Uterus (tissue), 4 donors: ENCODE results near the gene CDH8. TPM values are rescaled to one million over a fixed set of nuclear protein-coding genes. Genes with fewer than 3 reads are reported as not detected.

Source experiments
- DNase-seq, 2 donors: peaks; one replicate each; pipeline ENCODE4 v3.0.0-alpha.2; 2019 to 2020
- H3K27ac ChIP-seq, 2 donors: fragments of 200-600 bp; sonication (generic); 1 replicate in 1 of 2; 2 replicates in 1 of 2; pipeline ENCODE4 v1.5.1; 2016 to 2018
- H3K27me3 ChIP-seq, 2 donors: fragments of 200-600 bp; sonication (generic); one replicate each; pipeline ENCODE4 v1.5.1; 2018 to 2019; ENCODE audit warnings: control low read depth in 1 of 2
- H3K36me3 ChIP-seq, 2 donors: fragments of 200-600 bp; sonication (generic); one replicate each; pipeline ENCODE4 v1.5.1; 2019; ENCODE audit warnings: control low read depth in 1 of 2
- H3K4me1 ChIP-seq, 2 donors: fragments of 200-600 bp; sonication (generic); one replicate each; pipeline ENCODE4 v1.5.1; 2018 to 2019; ENCODE audit warnings: control low read depth in 1 of 2
- H3K4me3 ChIP-seq, 2 donors: fragments of 200-600 bp; sonication (generic); 1 replicate in 1 of 2; 2 replicates in 1 of 2; pipeline ENCODE4 v1.5.1; 2018 to 2019; ENCODE audit warnings: mild to moderate bottlenecking in 1 of 2
- H3K9me3 ChIP-seq, 2 donors: fragments of 200-600 bp; sonication (generic); one replicate each; pipeline ENCODE4 v1.5.1; 2019; ENCODE audit warnings: control low read depth in 1 of 2
- CTCF ChIP-seq, 4 experiments: fragments of 200-600 bp in 2 of 4; fragments of 450-650 bp in 2 of 4; sonication (generic) in 2 of 4; IDR thresholded peaks; one replicate each; pipeline ENCODE4 v1.5.1; 2016 to 2019; ENCODE audit warnings: antibody characterized with exemption in 4 of 4, mild to moderate bottlenecking in 2 of 4, moderate library complexity in 1 of 4
- POLR2A ChIP-seq, 2 donors: fragments of 450-650 bp; IDR thresholded peaks; one replicate each; pipeline ENCODE4 v1.6.1; 2016; ENCODE audit warnings: antibody characterized with exemption in 2 of 2, mild to moderate bottlenecking in 1 of 2, moderate library complexity in 1 of 2
- intact Hi-C: fragments of 100-400 bp; cut with DNase I; formaldehyde crosslinking; loops from one replicate; pipeline ENCODE4 v1.15.1; 2023; ENCODE audit warnings: low total_unique reads
- total RNA-seq, 4 donors: library from RNA; depleted of rRNA in 3 of 4; stranded (reverse); fragments of >200 nt in 3 of 4; gene quantifications; one replicate each; pipeline versions ENCODE4 v1.1.0 to v1.2.4, GENCODE V29; 2014 to 2023
- donor health status: DM: yes; HTN: yes; CAD: no.

CDH8 gene
- total RNA-seq, 4 donors from 2014 or later, result 2.0 to 6.0 TPM; not detected in 2

- no peaks in the 10 kb centered on the region for H3K4me1 ChIP-seq
- no peaks in the 10 kb centered on the region for H3K36me3 ChIP-seq
- no peaks in the 10 kb centered on the region for H3K9me3 ChIP-seq
- intact Hi-C loops, result no loop called here
- no peak for DNase-seq
- peaks cover 0 to 4% of the 10 kb centered on the region in 2 donors for H3K27me3 ChIP-seq
- no peak overlapping the region for H3K4me3 ChIP-seq
- no peak overlapping the region for H3K27ac ChIP-seq
- TF ChIP-seq CTCF (IDR thresholded peaks at IDR 0.05) (no peak), POLR2A (IDR thresholded peaks at IDR 0.05) (no peak)
These were observed 204.8 kb downstream of the CDH8 start for GRCh38 chr16:61831351-61831917.

GRCh38 chr16:61829631-61830030 lies 206.6 kb downstream of the CDH8 start:
- no peaks in the 10 kb centered on the region for H3K9me3 ChIP-seq
- H3K27me3 ChIP-seq, result peaks cover 0 to 4% of the 10 kb centered on the region in 2 donors
- H3K4me3 ChIP-seq, result no peak overlapping the region
- no peak for DNase-seq
- intact Hi-C loops, result no loop called here
- H3K36me3 ChIP-seq, result no peaks in the 10 kb centered on the region
- H3K27ac ChIP-seq, result no peak overlapping the region
- H3K4me1 ChIP-seq, result no peaks in the 10 kb centered on the region
- no peak for TF ChIP-seq CTCF (IDR thresholded peaks at IDR 0.05)
- no peak for TF ChIP-seq POLR2A (IDR thresholded peaks at IDR 0.05)

GRCh38 chr16:61823326-61823725 lies 212.9 kb downstream of the CDH8 start:
- TF ChIP-seq POLR2A (IDR thresholded peaks at IDR 0.05) (no peak), CTCF (IDR thresholded peaks at IDR 0.05) (no peak)
- H3K36me3 ChIP-seq, result no peaks in the 10 kb centered on the region
- H3K27ac ChIP-seq, result no peak overlapping the region

GRCh38 chr16:61820820-61821219 lies 215.4 kb downstream of the CDH8 start:
- TF ChIP-seq CTCF (IDR thresholded peaks at IDR 0.05) (no peak), POLR2A (IDR thresholded peaks at IDR 0.05) (no peak)
- no peaks in the 10 kb centered on the region for H3K9me3 ChIP-seq

More at GRCh38 chr16:61823326-61823725, 212.9 kb downstream of the CDH8 start:
- Histone ChIP-seq H3K4me1 (no peaks in the 10 kb centered on the region), H3K4me3 (no peak overlapping the region), H3K27me3 (no peaks in the 10 kb centered on the region), H3K9me3 (no peaks in the 10 kb centered on the region)
- intact Hi-C loops, result no loop called here
- no peak for DNase-seq

GRCh38 chr16:61820398-61820797 lies 215.8 kb downstream of the CDH8 start:
- no peak for DNase-seq
- H3K36me3 ChIP-seq, result no peaks in the 10 kb centered on the region
- no peak overlapping the region for H3K27ac ChIP-seq
- no peaks in the 10 kb centered on the region for H3K9me3 ChIP-seq
- no peaks in the 10 kb centered on the region for H3K27me3 ChIP-seq
- no peak overlapping the region for H3K4me3 ChIP-seq
- no peaks in the 10 kb centered on the region for H3K4me1 ChIP-seq
- no peak for TF ChIP-seq POLR2A (IDR thresholded peaks at IDR 0.05)
- TF ChIP-seq CTCF (IDR thresholded peaks at IDR 0.05), result no peak
- intact Hi-C loops, result no loop called here

More at GRCh38 chr16:61820820-61821219, 215.4 kb downstream of the CDH8 start:
- Histone ChIP-seq H3K27me3 (no peaks in the 10 kb centered on the region), H3K27ac (no peak overlapping the region), H3K4me3 (no peak overlapping the region), H3K36me3 (no peaks in the 10 kb centered on the region), H3K4me1 (no peaks in the 10 kb centered on the region)
- intact Hi-C loops, result no loop called here
- no peak for DNase-seq
